Daoy (cell line): ENCODE data around the gene SPOCK3. TPM values are rescaled to one million over a fixed set of nuclear protein-coding genes. Genes with fewer than 3 reads are reported as not detected.
"Not testable (repeated sequence)": the region's sequence is repeated elsewhere in the genome, so short reads cannot be mapped to it uniquely, and the experiment has no call there.

Experiments
- DNase-seq: peaks from one replicate; pipeline ENCODE4 v3.0.0-alpha.2; 2015; ENCODE audit warnings: low read depth
- total RNA-seq: library from RNA; depleted of rRNA; stranded (reverse); fragments of >200 nt; shearing (Covaris generic); gene quantifications from 2 replicates; pipeline ENCODE4 v1.2.3, GENCODE V29; 2014

Gene SPOCK3
- total RNA-seq, 1 experiment from 2014 or later = not detected

GRCh38 chr4:167035390-167035789 lies 198.9 kb downstream of the SPOCK3 start:
- DNase-seq = no peak

GRCh38 chr4:167034983-167035382 lies 199.3 kb downstream of the SPOCK3 start:
- DNase-seq = no peak

- no peak for DNase-seq
Observed at GRCh38 chr4:167032871-167033270, 201.4 kb downstream of the SPOCK3 start.

GRCh38 chr4:167031534-167032156 lies 202.6 kb downstream of the SPOCK3 start:
- no peak for DNase-seq

GRCh38 chr4:167028976-167029375 lies 205.3 kb downstream of the SPOCK3 start:
- DNase-seq = no peak

- DNase-seq = no peak
Observed at GRCh38 chr4:167025670-167026069, 208.6 kb downstream of the SPOCK3 start.

- DNase-seq = no peak
Observed at GRCh38 chr4:167023364-167023925, 210.8 kb downstream of the SPOCK3 start.

- peak; percentile 40 for DNase-seq
Observed at GRCh38 chr4:167021545-167022155, 212.6 kb downstream of the SPOCK3 start.

- no peak for DNase-seq
Observed at GRCh38 chr4:167020410-167020809, 213.9 kb downstream of the SPOCK3 start.

GRCh38 chr4:167014944-167015343 lies 219.3 kb downstream of the SPOCK3 start:
- no peak for DNase-seq

GRCh38 chr4:167003326-167003725 lies 231.0 kb downstream of the SPOCK3 start:
- DNase-seq = no peak

- DNase-seq = peak; percentile 11
Observed at GRCh38 chr4:167000141-167000852, 234.0 kb downstream of the SPOCK3 start.

- DNase-seq = no peak
Observed at GRCh38 chr4:166996216-166996615, 238.1 kb downstream of the SPOCK3 start.

- DNase-seq = no peak
Observed at GRCh38 chr4:166994686-166995085, 239.6 kb downstream of the SPOCK3 start.

- DNase-seq = no peak
Observed at GRCh38 chr4:166991006-166991561, 243.2 kb downstream of the SPOCK3 start.

- no peak for DNase-seq
Observed at GRCh38 chr4:166989886-166990285, 244.4 kb downstream of the SPOCK3 start.

- no peak for DNase-seq
Observed at GRCh38 chr4:166987026-166987425, 247.3 kb downstream of the SPOCK3 start.

GRCh38 chr4:166981847-166982246 lies 252.4 kb downstream of the SPOCK3 start:
- DNase-seq = no peak

- DNase-seq = no peak
Observed at GRCh38 chr4:166980419-166980818, 253.9 kb downstream of the SPOCK3 start.

GRCh38 chr4:166977596-166977995 lies 256.7 kb downstream of the SPOCK3 start:
- no peak for DNase-seq

- peak; percentile 22 for DNase-seq
Observed at GRCh38 chr4:166972071-166972470, 262.2 kb downstream of the SPOCK3 start.

- not testable (repeated sequence) for DNase-seq
Observed at GRCh38 chr4:166968219-166968618, 266.1 kb downstream of the SPOCK3 start.
